GM12801 (cell line): ENCODE results near the gene WFDC10A.

Experiments
- TF ChIP-seq, protein P1 (sequence below): IDR thresholded peaks from one replicate; pipeline ENCODE4 v1.5.1; 2011; ENCODE audit warnings: control low read depth; ENCODE audit not compliant: insufficient read length; ENCODE audit errors: extremely low read depth

Gene WFDC10A

DNA sequence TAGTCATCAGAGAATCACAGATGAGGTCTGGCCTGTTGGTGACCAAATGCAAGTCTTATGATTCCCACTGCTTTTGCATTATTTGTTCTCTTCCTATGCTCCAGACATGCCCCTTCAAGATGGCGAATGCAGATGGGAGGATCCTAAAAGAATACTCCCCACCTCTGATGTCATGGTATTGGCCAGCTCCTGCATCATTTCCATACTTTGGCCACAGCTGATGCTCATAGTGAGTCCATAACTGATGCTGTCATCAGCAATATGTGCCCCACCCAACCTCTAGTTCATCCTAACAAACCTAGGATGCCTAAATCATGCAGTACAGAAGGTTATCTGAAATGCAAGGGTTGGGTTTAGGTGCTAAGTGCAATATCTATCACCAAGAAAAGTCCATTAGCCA is 7.0 kb downstream of the WFDC10A start:
- TF ChIP-seq, protein P1, sequence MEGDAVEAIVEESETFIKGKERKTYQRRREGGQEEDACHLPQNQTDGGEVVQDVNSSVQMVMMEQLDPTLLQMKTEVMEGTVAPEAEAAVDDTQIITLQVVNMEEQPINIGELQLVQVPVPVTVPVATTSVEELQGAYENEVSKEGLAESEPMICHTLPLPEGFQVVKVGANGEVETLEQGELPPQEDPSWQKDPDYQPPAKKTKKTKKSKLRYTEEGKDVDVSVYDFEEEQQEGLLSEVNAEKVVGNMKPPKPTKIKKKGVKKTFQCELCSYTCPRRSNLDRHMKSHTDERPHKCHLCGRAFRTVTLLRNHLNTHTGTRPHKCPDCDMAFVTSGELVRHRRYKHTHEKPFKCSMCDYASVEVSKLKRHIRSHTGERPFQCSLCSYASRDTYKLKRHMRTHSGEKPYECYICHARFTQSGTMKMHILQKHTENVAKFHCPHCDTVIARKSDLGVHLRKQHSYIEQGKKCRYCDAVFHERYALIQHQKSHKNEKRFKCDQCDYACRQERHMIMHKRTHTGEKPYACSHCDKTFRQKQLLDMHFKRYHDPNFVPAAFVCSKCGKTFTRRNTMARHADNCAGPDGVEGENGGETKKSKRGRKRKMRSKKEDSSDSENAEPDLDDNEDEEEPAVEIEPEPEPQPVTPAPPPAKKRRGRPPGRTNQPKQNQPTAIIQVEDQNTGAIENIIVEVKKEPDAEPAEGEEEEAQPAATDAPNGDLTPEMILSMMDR = no peak

DNA sequence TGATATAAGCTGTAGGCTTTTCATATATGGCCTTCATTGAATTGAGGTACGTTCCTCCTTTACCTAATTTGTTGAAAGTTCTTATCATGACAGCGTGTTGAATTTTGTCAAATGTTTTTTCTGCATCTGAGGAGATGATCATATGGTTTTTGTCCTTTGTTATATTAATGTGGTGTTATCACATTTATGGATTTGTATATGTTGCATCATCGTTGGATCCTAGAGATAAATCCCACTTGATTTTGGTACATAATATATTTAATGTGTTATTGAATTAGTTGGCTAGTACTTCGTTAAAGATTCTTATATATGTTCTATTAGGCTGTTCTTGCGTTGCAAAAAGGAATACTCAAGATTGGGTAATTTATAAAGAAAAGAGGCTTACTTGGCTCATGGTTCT is 10.1 kb downstream of the WFDC10A start:
- TF ChIP-seq, protein P1 = no peak

DNA sequence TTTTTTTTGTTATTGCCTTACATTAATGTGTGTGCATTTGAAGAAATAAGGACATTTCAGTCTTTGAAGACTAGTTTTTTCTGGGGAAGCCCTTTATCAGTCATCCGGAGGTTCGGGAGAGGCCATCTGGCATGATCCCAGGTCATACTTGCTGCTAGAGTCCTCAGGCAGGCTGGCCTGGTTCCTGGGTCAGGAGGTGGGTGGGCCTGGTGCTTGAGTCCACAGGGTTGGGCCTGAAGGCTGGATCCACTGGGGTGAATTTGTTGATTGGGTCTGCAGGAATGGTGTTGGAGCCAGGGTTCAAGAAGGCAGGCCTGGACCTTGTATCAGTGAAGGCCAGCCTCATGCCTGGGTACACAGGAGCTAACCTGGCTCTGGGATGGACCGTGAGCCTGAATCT is 17.3 kb downstream of the WFDC10A start:
- TF ChIP-seq, protein P1 = no peak

DNA sequence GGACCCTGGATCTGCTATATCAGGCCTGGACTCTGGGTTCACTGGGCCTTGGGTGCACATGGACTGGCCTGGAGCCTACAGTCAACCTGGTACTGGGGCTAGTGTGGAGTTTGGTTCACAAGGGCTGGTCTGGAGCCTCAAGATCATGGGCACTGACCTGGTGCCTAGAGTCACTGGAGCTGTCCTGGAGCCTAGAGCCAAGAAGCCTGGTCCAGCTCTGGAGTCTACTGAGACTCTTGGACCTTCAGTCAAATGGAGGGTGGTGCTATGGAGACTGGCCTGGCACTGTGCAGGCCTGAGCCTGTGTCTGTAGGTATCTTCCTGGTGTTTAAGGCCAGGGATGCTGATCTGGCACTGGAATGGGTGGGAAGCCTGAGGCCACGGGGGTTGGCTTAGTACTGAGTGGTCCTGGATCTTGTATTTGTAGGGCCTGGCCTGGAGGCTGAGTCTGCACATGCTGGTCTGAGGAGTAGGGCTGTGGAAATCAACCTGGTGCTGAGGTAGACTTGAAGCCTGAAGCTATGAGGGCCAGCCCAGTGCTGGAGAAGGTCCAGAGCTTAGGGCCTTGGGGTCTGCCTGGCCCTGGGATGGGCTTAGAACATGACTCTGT is 18.0 kb downstream of the WFDC10A start:
- TF ChIP-seq, protein P1 = no peak

DNA sequence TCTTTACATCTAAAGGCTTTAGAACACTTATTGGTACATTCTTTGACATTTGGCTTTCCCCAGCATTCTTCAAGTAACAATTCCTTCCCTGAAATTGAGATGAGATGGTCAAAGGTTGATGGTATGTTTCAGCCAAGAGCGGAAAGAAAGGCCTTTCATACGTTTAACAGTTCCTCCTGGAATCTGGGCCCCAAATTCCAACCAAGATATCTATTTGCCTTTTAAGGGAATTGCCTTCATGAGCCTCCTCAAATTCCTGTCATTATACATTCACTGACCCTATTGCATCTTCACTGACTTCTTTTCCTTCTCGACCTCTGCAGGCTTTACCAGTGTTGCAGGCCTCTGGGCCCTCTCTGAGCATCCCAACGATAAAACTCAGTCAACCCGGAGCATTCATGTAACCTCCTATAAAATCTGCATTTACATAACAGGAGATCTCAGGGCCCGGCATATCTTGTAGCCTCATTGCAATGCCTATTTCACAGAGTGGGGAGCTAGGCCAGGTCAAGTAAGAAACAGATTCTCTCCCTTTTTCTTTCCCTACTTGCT is 19.8 kb downstream of the WFDC10A start:
- TF ChIP-seq, protein P1 = no peak

DNA sequence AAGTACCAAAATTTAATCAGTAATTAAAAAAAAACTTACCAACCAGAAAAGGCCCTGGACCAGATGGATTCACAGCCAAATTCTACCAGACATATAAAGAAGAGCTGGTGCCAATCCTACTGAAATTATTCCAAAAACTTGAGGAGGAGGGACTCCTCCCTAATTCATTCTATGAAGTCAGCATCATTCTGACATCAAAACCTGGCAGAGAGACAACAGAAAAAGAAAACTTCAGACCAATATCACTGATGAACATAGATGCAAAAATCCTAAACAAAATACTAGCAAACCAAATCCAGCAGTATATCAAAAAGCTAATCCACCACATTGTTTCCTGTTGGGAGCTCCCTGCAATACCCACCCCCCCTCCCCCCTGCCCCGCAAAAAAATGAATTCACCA is 40.6 kb downstream of the WFDC10A start, which contains the start of gene WFDC11:
Gene WFDC11 (minus strand): TSS at position 101 of the 400 bp plus-strand sequence. CDS start 19,639 bp downstream, outside the sequence.
- TF ChIP-seq, protein P1 = no peak

DNA sequence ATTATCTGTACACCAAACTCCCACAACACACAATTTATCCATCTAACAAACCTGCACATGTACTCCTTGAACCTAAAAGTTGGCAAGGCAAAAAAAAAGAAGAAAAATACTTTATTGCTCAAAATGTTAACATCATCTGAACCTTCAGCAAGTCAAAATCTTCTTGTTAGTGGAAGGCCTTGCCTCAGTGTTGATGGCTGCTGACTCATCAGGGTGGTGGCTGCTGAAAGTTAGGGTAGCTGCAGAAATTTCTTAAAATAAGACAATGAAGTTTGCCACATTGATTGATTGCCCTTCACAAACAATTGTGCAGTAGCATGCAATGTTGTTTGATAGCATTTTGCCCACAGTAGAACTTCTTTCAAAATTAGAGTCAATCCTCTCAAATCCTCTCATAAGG is 43.2 kb downstream of the WFDC10A start:
- TF ChIP-seq, protein P1 = no peak
